Peyer's patch (tissue), 4 donors: ENCODE data around the gene HACD3.
"Not testable (repeated sequence)": the region's sequence is repeated elsewhere in the genome, so short reads cannot be mapped to it uniquely, and the experiment has no call there.

Experiments
- POLR2A ChIP-seq, 2 donors: fragments of 450-650 bp; IDR thresholded peaks; one replicate each; pipeline ENCODE4 v1.5.1; 2017; ENCODE audit warnings: antibody characterized with exemption in 2 of 2, mild to moderate bottlenecking in 2 of 2, moderate library complexity in 2 of 2
- TF ChIP-seq, protein P1 (sequence below), 6 experiments: fragments of 450-650 bp in 4 of 6; fragments of 200-600 bp in 2 of 6; sonication (generic) in 1 of 6; IDR thresholded peaks; one replicate each; pipeline ENCODE4 v1.5.1; 2017 to 2019; ENCODE audit warnings: antibody characterized with exemption in 6 of 6, mild to moderate bottlenecking in 3 of 6, moderate library complexity in 1 of 6

DNA sequence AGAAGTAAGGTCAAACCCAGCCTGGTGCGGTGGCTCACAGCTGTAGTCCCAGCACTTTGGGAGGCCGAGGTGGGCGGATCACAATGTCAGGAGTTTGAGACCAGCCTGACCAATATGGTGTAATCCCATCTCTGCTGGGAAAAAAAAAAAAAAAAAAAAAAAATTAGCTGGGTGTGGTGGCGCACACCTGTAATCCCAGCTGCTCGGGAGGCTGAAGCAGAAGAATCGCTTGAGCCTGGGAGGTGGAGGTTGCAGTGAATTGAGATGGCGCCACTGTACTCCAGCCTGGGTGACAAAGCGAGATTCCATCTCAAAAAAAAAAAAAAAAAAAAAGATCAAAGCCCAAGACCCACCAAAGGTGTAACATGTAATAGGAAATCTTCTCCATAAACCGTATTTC is 19.0 kb downstream of the HACD3 start:
- TF ChIP-seq, protein P1, sequence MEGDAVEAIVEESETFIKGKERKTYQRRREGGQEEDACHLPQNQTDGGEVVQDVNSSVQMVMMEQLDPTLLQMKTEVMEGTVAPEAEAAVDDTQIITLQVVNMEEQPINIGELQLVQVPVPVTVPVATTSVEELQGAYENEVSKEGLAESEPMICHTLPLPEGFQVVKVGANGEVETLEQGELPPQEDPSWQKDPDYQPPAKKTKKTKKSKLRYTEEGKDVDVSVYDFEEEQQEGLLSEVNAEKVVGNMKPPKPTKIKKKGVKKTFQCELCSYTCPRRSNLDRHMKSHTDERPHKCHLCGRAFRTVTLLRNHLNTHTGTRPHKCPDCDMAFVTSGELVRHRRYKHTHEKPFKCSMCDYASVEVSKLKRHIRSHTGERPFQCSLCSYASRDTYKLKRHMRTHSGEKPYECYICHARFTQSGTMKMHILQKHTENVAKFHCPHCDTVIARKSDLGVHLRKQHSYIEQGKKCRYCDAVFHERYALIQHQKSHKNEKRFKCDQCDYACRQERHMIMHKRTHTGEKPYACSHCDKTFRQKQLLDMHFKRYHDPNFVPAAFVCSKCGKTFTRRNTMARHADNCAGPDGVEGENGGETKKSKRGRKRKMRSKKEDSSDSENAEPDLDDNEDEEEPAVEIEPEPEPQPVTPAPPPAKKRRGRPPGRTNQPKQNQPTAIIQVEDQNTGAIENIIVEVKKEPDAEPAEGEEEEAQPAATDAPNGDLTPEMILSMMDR (IDR thresholded peaks at IDR 0.05) = not testable (repeated sequence)
- not testable (repeated sequence) for TF ChIP-seq POLR2A (IDR thresholded peaks at IDR 0.05)
